Measurements from ENCODE around the gene CCDC102B.
"Not testable (repeated sequence)": the region's sequence is repeated elsewhere in the genome, so short reads cannot be mapped to it uniquely, and the experiment has no call there.

Gene CCDC102B

GRCh38 chr18:68797871-68798270, at the start of gene CCDC102B:
Gene CCDC102B, plus strand, starts transcription at chr18:68798080. Its CDS starts 38,684 bp downstream, at chr18:68836764.
- Mint-ChIP-seq H3K9me3 (no peaks in the 10 kb centered on the region), H3K4me1 (no peaks in the 10 kb centered on the region), H3K27ac (no peak within 1 kb of the TSS), H3K36me3 (no peaks in the 10 kb centered on the region), H3K27me3 (no peaks in the 10 kb centered on the region), H3K4me3 (no peak within 1 kb of the TSS)

- no peak overlapping the region for H3K4me3 Mint-ChIP-seq
- H3K9me3 Mint-ChIP-seq = peaks cover 11% of the 10 kb centered on the region
- H3K36me3 Mint-ChIP-seq = peaks cover 6% of the 10 kb centered on the region
- H3K27me3 Mint-ChIP-seq = no peaks in the 10 kb centered on the region
- H3K4me1 Mint-ChIP-seq = no peaks in the 10 kb centered on the region
- H3K27ac Mint-ChIP-seq = no peak overlapping the region
Observed at GRCh38 chr18:68757126-68757525, 40.8 kb upstream of the CCDC102B start.

GRCh38 chr18:68759308-68759707, 38.6 kb upstream of the CCDC102B start:
- Mint-ChIP-seq H3K9me3 (peaks cover 11% of the 10 kb centered on the region), H3K27me3 (no peaks in the 10 kb centered on the region), H3K4me3 (no peak overlapping the region), H3K36me3 (peaks cover 6% of the 10 kb centered on the region), H3K4me1 (no peaks in the 10 kb centered on the region), H3K27ac (no peak overlapping the region)

GRCh38 chr18:68763083-68763482, 34.8 kb upstream of the CCDC102B start:
- Mint-ChIP-seq H3K27ac (no peak overlapping the region), H3K4me1 (no peaks in the 10 kb centered on the region), H3K9me3 (peaks cover 11% of the 10 kb centered on the region), H3K4me3 (no peak overlapping the region), H3K27me3 (no peaks in the 10 kb centered on the region), H3K36me3 (peaks cover 6% of the 10 kb centered on the region)

GRCh38 chr18:68764016-68764415, 33.9 kb upstream of the CCDC102B start:
- no peak overlapping the region for H3K4me3 Mint-ChIP-seq
- H3K4me1 Mint-ChIP-seq = no peaks in the 10 kb centered on the region
- H3K9me3 Mint-ChIP-seq = peaks cover 5% of the 10 kb centered on the region
- no peak overlapping the region for H3K27ac Mint-ChIP-seq
- H3K36me3 Mint-ChIP-seq = peaks cover 5% of the 10 kb centered on the region
- H3K27me3 Mint-ChIP-seq = no peaks in the 10 kb centered on the region

- Mint-ChIP-seq H3K36me3 (peaks cover 2% of the 10 kb centered on the region), H3K27ac (no peak overlapping the region), H3K9me3 (peaks cover 5% of the 10 kb centered on the region), H3K4me1 (no peaks in the 10 kb centered on the region), H3K4me3 (no peak overlapping the region), H3K27me3 (no peaks in the 10 kb centered on the region)
Observed at GRCh38 chr18:68766433-68766832, 31.4 kb upstream of the CCDC102B start.

GRCh38 chr18:68769461-68769860, 28.4 kb upstream of the CCDC102B start:
- no peaks in the 10 kb centered on the region for H3K36me3 Mint-ChIP-seq
- no peaks in the 10 kb centered on the region for H3K4me1 Mint-ChIP-seq
- H3K27ac Mint-ChIP-seq = no peak overlapping the region
- H3K27me3 Mint-ChIP-seq = no peaks in the 10 kb centered on the region
- peaks cover 5% of the 10 kb centered on the region for H3K9me3 Mint-ChIP-seq
- H3K4me3 Mint-ChIP-seq = no peak overlapping the region

- Mint-ChIP-seq H3K4me3 (no peak overlapping the region), H3K27ac (no peak overlapping the region), H3K36me3 (no peaks in the 10 kb centered on the region), H3K27me3 (no peaks in the 10 kb centered on the region), H3K9me3 (peaks cover 5% of the 10 kb centered on the region), H3K4me1 (no peaks in the 10 kb centered on the region)
Observed at GRCh38 chr18:68772268-68772667, 25.6 kb upstream of the CCDC102B start.

GRCh38 chr18:68778280-68778886, 19.5 kb upstream of the CCDC102B start:
- Mint-ChIP-seq H3K27ac (no peak overlapping the region), H3K9me3 (no peaks in the 10 kb centered on the region), H3K4me1 (no peaks in the 10 kb centered on the region), H3K36me3 (no peaks in the 10 kb centered on the region), H3K4me3 (no peak overlapping the region), H3K27me3 (no peaks in the 10 kb centered on the region)

GRCh38 chr18:68779169-68779568, 18.7 kb upstream of the CCDC102B start:
- H3K36me3 Mint-ChIP-seq = no peaks in the 10 kb centered on the region
- no peak overlapping the region for H3K27ac Mint-ChIP-seq
- no peaks in the 10 kb centered on the region for H3K9me3 Mint-ChIP-seq
- no peaks in the 10 kb centered on the region for H3K27me3 Mint-ChIP-seq
- H3K4me1 Mint-ChIP-seq = no peaks in the 10 kb centered on the region
- no peak overlapping the region for H3K4me3 Mint-ChIP-seq

GRCh38 chr18:68780802-68781635, 16.9 kb upstream of the CCDC102B start:
- Mint-ChIP-seq H3K27ac (no peak overlapping the region), H3K4me3 (no peak overlapping the region), H3K27me3 (no peaks in the 10 kb centered on the region), H3K9me3 (no peaks in the 10 kb centered on the region), H3K36me3 (no peaks in the 10 kb centered on the region), H3K4me1 (no peaks in the 10 kb centered on the region)

GRCh38 chr18:68783506-68783905, 14.4 kb upstream of the CCDC102B start:
- Mint-ChIP-seq H3K36me3 (no peaks in the 10 kb centered on the region), H3K27me3 (no peaks in the 10 kb centered on the region), H3K9me3 (no peaks in the 10 kb centered on the region), H3K4me3 (no peak overlapping the region), H3K27ac (no peak overlapping the region), H3K4me1 (no peaks in the 10 kb centered on the region)

GRCh38 chr18:68784071-68784470, 13.8 kb upstream of the CCDC102B start:
- H3K4me1 Mint-ChIP-seq = no peaks in the 10 kb centered on the region
- H3K36me3 Mint-ChIP-seq = no peaks in the 10 kb centered on the region
- H3K9me3 Mint-ChIP-seq = no peaks in the 10 kb centered on the region
- H3K4me3 Mint-ChIP-seq = no peak overlapping the region
- H3K27me3 Mint-ChIP-seq = no peaks in the 10 kb centered on the region
- no peak overlapping the region for H3K27ac Mint-ChIP-seq

- H3K9me3 Mint-ChIP-seq, H3K4me3 Mint-ChIP-seq, H3K27ac Mint-ChIP-seq, H3K36me3 Mint-ChIP-seq, H3K4me1 Mint-ChIP-seq, H3K27me3 Mint-ChIP-seq: not testable (repeated sequence)
Observed at GRCh38 chr18:68790290-68790689, 7.6 kb upstream of the CCDC102B start.

- no peaks in the 10 kb centered on the region for H3K9me3 Mint-ChIP-seq
- H3K36me3 Mint-ChIP-seq = no peaks in the 10 kb centered on the region
Observed at GRCh38 chr18:68791801-68792200, 6.1 kb upstream of the CCDC102B start.

GRCh38 chr18:68793951-68794350, 3.9 kb upstream of the CCDC102B start:
- no peaks in the 10 kb centered on the region for H3K4me1 Mint-ChIP-seq
- H3K27ac Mint-ChIP-seq = no peak overlapping the region
- no peaks in the 10 kb centered on the region for H3K36me3 Mint-ChIP-seq
- no peak overlapping the region for H3K4me3 Mint-ChIP-seq
- H3K9me3 Mint-ChIP-seq = no peaks in the 10 kb centered on the region
- no peaks in the 10 kb centered on the region for H3K27me3 Mint-ChIP-seq

More at GRCh38 chr18:68791801-68792200, 6.1 kb upstream of the CCDC102B start:
- Mint-ChIP-seq H3K4me3 (no peak overlapping the region), H3K27ac (no peak overlapping the region), H3K4me1 (no peaks in the 10 kb centered on the region), H3K27me3 (no peaks in the 10 kb centered on the region)
